HG02884 (cell line): ENCODE data around the gene PCSK6.

Experiments used
- ATAC-seq: cut with Tn5 transposase; IDR thresholded peaks from one replicate; pipeline ENCODE4 v1.9.1; 2021; ENCODE audit warnings: mild to moderate bottlenecking, moderate library complexity; ENCODE audit not compliant: unreplicated experiment

Gene PCSK6

DNA sequence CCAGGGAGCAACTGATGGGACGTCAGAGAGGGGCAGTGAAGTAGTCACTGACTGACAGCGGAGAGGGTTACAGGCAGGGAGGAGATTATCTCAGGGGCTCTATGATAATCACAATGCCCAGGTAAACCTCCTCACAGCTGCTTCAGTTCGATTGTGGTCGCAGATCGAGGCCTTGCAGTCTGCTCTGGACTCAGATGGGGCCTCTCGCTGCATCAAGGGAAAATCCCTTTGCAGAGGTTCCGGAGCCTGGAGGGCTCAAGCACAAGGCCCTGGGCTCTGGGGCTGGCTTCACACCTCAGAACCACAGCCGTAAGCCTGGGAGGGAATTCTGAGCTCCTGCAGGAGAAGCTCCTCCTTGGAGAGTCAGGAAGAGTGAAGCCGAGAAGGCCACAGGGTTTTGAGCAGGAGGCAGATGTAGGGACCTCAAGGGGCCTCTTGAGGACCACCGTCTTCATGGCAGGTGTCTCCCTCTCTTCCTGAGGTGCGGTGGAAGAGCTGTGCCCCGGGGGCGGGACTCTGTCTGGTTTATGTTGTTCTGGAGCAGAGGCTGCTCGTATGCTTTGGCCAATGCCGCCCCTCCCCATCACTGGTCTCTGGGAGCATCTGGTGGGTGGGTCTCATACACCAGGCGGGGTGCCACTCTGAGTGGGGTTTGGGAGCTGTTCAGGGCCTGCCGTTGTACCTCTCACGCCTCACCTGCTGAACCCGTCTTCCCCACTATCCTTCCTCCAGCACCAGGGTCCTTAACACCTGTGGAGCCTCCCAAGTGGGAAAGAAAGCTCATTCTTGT, 175.0 kb downstream of the PCSK6 start:
- no peak for ATAC-seq

- ATAC-seq = no peak
Observed at GRCh38 chr15:101313041-101313761, 176.3 kb downstream of the PCSK6 start.

DNA sequence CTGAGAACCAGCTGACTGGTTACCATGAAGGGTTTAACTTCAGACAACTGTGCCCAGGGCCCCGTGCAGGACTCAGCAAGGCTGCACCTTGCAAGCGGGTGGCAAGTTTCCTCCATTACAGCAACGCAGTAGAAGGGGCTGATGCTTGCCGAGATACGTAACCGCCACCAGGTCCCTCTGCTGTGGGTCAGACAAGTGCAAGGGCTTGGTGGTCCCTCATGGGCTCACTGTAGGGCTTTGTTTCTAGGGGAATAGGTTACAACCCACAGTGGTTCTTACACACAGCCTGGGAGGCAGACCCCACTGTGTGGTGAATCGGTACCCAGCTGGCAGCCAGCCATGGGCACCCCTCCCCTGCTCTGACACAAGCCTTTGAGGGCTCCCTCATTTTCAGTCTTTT, 179.0 kb downstream of the PCSK6 start:
- ATAC-seq = no peak

DNA sequence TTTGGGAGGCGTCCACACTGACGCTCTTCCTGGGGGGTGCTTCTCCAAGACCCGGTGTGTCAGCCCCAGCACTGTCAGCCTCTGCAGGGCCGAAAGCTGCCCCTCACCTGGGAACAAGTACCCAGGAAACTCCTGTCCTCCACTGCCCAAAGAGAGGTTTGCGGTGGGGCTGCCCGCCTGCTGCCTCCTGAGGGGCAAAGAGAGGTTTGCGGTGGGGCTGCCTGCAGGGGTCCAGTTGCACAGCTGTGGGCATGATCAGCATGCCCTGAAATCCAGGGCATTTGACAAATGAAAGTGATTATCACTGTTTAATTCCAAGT, 179.4 kb downstream of the PCSK6 start:
- ATAC-seq = no peak

DNA sequence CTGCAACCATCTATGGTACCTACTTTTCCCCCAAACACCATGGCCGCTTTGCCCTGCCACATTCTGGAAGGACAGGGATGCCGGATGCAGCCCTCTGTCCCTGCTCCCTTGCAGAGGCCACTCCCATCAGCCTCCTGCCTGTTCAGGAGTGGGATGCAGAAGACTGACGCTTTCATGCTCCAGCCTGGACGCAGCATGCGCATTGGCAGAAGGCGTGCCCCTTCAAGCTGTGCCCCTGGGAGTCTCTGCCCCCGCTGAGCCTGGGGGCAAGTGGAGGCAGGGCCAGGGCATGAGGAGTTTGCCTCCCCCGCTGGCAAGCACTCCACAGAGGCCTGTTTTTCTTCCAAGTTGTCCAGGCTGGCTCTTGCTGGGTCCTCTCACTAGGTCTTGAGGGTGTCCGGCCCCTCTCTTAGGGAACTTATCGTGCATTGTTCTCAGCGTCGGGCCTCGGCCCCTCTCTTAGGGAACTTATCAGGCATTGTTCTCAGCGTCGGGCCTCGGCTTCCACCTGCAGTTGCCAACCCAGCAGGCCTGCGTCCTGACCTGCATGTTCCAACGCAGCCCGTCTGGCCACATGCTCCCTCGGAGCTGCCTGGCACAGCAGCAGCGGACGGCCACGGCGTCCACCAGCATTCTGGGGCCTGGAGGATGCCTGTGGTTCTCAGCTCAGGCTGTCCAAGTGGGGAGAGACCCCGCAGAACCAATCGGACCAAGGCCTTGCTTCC, 179.9 kb downstream of the PCSK6 start:
- no peak for ATAC-seq

DNA sequence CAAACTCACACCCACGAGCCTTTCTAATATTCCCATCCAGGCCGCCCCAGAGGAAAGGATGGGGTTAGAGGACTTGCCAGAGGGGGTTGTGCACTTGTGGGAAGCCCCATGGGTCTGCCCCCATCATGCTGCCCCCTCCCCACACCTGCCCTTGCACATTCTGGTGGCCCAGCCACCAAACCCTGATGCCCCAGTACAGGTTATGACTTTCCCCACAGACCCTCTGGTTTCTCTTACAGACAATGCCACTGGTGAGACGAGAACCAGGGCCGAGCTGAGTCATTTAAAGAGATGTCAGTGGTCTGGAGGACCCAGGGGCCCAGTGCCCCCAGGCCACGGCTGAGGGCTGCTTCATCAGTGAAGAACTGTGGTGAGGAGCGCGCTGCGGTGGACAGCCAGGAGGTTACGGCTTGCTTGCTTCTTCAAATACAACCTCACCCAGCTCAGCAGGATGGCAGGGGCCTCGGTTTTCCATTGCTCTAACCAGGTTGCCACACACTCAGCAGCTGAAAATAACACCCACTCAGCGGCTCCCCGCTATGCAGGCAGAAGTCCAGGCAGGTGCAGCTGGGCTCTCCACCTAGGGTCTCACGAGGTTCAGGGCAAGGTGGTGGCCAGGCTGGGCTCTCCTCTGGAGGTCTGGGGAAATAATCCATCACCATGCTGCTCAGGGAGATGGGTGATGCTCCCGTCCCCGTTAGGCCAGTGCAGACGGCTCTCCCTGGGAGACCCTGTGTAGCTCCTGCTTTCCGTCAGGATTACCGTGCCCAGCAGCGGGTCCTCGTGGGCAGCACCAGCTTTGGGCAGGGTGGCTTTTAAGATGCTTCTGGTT, 180.7 kb downstream of the PCSK6 start:
- ATAC-seq = no peak

DNA sequence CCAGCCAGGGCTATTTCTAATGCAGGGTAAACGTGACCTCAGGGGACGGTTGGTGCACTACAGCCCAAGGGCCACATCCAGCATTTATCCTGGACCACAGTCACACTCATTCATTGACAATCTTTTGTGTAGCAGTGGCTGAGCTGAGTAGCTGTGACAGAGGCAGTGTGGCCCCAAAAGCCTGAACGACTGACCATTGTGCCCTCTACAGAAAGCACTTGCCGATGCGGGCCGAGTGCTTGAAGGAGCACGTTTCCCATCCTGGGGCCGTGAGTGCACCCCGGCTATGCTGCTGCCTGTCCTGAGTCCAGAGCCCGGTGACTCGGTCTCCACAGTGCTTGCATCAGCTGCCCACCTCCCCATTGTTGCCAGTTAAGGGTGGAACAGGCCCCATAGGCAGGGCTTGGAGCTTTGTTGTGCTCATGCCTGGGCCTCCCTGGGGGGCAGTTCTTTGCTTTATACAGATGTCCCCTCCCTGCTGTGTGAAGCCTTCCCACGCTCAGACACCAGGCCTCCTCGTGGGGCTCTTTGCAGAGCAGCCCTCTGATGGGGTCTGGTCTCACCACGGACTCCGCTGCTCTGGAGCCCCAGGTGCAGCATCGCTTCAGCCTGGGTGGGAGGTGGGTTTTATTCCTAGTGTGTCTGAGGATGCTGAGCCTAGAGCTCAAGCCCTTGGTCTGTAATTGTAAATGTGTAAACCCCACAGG, 181.5 kb downstream of the PCSK6 start:
- ATAC-seq = no peak

DNA sequence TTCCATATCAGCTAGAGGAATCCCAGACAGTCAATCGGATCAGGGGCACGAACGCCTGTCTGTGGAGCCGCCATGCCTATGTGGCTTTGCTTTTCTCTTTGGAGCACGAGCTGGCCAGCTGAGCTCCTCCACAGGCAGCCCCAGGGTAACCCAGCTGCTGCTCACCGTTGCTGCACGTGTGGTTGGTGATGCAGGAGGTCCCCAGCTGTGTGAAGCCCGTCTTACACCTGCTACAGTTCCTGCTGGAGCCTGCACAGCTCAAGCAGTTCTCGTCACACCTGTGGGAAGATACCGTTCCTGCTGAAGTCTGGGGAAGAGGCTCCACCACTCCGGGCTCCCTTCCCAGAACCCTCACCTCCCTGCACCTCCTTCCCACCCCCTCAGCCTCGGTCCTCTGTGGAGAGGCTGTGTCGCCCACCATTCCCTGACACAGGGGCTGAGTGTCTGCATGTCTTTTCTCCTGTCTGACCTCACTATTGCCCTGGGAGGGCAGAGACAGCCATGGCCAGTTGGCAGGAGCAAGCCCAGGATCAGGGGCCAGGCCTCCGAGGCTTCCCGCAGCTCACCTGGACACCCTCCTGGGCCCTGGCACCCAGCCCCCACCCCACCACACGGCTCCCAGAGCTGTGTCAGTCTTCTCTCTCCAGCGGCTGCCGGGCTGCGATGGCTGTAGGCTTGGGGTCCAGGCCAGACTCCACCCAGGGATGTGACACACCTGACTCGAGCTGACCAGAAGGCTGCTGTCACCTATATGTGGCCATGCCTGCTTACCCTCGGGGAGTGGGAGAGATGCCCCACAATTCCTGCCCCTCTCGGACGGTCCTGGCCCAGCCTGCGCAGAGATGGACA, 182.2 kb downstream of the PCSK6 start:
- no peak for ATAC-seq

GRCh38 chr15:101306341-101307047, 183.0 kb downstream of the PCSK6 start:
- no peak for ATAC-seq

DNA sequence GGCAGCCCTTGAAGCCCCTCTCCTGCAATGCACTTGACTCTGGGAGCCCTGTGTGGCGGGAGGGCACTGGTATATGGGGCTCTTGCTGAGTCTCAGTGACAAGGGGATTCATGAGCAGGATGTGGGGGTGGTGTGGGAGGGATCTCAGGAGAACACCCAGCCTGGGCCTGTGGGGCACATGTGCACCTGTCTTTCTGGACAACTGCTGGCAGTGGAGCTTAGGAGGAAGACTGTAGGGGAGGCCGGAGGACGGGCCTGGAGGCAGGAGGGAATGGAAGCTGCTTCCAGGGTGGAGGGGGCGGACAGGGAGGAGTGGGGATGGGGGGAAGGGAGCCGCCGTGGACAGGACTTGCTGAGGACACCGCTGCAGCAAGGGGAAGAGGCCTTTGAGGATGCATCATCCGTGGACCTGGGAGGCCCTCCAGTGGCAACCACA, 183.7 kb downstream of the PCSK6 start:
- no peak for ATAC-seq

- ATAC-seq = no peak
Observed at GRCh38 chr15:101303408-101303807, 186.1 kb downstream of the PCSK6 start.

DNA sequence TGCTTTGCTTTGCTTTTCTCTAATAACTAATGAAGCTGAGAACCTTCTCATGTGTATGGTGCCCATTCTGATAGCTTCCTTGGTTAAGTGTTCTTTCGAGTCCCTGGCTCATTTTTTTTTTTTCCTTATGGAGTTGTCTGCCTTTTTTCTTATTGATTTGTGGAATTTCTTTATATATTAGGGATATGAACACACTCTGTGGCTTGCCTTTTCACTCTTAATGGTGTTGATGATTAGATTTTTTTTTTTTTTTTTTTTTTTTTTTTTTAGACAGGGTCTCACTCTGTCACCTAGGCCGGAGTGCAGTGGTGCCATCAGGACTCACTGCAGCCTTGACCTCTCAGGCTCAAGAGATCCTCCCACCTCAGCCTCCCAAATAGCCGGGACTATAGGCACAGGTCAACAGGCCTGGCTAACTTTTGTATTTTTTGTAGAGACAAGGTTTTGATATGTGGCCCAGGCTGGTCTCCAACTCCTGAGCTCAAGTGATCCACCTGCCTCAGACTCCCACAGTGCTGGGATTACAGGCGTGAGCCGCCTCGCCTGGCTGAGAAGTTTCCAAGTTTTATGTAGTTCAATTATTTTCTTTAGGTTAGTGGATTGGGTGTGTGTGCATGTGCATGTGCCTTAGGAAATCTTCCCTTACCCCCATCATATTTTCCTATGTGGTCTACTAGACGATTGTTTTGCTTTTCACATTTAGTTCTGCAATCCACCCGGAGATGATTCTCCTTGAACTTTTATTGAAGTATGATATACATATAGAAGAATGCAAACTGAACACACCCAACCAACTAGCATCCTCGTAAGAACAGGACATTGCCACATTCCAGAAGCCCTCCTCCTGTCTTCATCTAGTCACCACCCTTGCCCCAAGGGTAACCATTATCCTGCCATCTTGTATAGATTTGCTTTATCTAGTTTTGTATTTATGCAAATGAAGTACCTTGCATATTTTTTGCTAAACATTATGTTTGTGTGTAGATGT, 192.8 kb downstream of the PCSK6 start:
- no peak for ATAC-seq

- no peak for ATAC-seq
Observed at GRCh38 chr15:101295607-101296161, 193.8 kb downstream of the PCSK6 start.

DNA sequence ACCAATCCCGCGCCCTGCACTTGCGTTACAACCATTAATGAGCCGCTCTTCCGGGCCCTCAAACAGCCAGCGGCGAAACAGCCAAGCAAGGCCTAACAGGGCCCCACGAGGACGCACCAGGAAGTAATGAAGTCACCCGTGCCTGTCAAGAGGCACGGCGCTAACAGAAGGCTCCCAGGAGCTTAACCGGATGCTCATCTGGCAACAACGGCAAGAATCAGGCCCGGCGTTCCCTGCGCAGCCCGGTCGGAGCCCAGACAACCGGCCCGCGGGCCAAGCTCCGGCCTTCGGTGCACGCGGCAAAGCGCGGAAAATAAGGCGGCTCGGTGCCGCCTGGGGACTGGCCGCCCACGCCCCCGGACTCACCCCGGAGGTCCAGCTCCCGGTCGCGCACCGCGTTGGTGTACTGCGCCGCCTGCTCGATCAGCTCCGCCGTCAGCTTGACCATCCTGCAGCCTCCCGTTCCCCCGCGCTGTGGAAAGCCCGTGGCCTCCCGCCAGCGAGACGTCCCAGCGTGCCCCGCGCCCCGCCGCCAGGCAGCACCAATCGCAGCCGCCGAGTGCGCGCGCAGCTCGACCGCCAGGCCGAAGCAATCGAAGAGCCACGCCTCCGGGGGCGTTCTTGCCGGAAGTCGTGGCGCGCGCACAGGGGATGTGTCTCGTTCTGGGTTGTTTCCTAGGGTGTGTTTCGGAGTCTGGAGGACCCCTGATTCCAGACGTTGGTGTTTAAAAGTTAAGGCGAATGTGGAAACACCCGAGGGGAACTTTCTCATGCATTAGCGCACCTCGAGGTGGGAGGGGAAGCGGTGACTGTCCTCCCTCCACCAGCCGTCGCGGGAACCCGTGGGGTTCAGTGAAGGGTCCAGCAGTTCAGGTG, 194.5 kb downstream of the PCSK6 start, which contains the start of gene SNRPA1:
SNRPA1 (minus strand) TSS at position 518 of the 876 bp plus-strand sequence; CDS start at position 448, 70 bp downstream.
- ATAC-seq = peak; percentile 64

GRCh38 chr15:101293122-101293521, 196.4 kb downstream of the PCSK6 start:
- ATAC-seq = no peak

DNA sequence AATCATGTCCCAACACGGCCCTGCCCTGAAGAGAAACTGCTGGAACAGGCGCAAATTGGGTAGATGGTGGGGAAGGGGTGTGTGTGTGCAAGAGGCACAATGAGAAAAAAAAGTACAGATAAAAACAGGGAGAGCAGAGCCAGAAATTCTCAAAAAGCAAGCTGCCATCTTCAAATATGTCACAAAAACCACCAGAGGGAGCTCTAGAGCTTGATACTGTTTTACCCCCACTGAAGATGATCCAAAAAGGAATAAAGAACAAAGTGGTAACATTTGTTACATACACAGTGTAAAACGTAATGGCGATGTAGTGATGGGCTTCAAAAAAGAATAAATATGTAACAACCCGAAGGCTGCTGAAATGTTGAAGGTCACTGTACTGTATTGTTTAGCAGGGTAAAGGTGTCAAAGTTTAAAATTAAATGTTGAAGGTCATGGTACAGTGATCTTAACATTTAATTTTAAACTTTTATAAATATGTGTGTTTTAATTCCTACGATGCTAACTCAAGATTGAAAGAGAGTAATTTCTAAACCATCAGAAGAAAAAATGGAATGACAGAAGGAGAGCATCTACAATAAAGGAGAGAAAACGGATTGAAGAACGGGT, 200.5 kb downstream of the PCSK6 start:
- ATAC-seq = no peak
